Measurements from ENCODE around the gene RNF207. TPM values are rescaled to one million over a fixed set of nuclear protein-coding genes. Genes with fewer than 3 reads are reported as not detected.

The RNF207 gene
- total RNA-seq, result 4.5 TPM

DNA sequence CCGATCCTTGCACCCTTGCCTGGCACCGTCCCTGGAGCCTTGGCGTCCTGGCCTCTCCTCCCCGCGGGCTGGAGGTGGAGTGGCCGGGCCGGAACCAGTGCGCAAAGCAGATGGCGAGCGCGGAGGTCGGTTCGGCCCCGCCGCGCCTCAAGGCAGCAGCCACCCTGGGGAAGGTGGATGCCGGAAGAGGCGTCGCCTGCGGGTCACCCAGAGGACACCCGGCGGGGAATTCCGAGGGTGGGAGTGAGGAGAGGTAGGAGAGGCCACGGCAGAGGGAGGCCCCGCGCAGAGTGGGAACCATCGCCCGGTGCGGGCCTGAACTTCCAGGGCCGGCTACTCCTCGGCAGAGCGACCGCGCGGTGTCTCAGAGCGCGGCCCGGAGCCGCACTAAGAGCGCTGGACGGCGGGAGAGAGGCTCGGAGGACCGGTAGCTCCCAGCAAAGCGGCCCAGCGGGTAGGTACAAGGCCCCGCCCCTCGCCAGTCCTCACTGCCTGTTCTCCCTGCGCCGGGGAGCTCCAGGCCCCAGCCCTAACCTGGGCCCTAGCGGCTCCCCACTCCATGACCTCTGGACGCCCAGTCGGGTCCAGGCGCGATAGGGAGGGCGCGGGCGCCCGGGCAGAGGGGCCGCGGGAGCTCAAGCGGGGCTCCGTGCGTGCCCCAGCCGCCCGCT lies at the start of gene RNF207:
Gene RNF207 (plus strand): TSS at position 271 of the 671 bp plus-strand sequence. CDS start 417 bp downstream, outside the sequence.
- FAIRE-seq (no peak), DNase-seq (ENCODE audit: low spot score in 2 of 2) (no peak)

DNA sequence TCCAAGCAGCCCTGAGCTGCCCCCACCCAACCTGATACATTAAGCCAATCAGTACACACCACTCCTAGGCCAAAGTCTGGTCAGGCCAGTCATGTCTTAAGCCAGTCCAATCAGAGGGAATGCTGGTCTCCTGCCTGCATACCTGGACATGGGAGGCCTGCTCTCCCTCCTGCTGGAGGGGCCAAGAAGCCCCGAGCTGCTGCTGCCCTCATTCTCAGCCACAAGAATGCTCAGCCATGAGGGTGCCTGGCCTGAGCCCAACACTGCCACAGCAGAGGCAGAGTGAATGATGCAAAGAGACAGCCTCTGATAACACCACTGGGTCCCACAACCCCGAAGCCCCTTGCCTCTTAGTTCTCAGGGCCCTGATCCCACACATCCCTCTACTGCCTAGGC lies 48.8 kb upstream of the RNF207 start:
- DNase-seq (ENCODE audit: low spot score in 2 of 2), result no peak
- FAIRE-seq, result no peak

DNA sequence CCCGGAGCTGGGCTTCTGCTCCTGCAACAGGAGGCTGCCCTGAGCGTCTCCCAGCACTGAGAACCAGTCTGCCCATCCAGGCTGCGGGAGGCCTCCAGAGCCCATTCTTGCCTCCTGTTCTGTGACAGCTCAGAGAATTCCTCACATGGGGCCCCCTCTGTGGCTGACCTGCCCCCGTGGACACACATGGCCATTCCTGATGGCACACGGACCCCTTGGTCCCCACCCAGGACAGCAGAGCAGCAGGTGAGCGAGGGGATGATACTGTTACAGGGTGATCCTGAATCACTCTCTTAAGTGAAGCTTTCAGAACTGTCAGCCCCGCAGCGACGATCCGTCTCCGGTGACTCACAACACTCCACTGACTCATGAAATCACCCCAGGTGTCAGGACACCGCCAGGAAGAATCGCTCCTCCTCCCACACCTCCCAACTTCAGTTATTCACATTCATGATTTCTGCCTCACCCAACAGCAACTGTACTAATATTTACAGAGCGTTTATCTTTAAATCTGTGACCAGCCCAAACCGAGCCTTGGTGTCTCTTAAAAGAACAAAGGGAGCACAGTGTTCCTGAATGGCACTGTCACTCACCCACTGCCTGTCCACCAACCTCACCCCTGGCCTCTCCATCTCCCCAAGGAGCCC lies 48.3 kb upstream of the RNF207 start:
- FAIRE-seq, result no peak
- DNase-seq (ENCODE audit: low spot score in 2 of 2), result peak in 1 of 2 donors; percentile 67

DNA sequence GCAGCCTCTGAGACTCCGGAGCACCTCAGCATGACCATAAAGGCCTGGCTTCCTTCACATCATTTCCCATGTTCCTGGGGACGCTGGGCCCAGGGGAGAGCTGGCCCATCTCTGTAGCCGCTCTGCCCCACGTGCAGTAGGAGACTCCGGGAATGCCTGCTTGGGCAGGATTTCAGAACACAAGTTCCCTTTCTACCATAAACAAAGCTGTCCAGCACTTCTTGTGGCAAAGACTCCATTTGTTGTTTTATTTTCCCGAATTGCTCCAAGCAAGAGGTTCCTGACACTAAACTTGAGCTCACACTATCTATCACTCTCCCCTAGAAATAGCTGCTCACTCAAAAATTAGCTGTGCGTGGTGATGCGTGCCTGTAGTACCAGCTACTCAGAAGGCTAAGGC lies 47.7 kb upstream of the RNF207 start:
- no peak for FAIRE-seq
- DNase-seq (ENCODE audit: low spot score in 2 of 2), result no peak

DNA sequence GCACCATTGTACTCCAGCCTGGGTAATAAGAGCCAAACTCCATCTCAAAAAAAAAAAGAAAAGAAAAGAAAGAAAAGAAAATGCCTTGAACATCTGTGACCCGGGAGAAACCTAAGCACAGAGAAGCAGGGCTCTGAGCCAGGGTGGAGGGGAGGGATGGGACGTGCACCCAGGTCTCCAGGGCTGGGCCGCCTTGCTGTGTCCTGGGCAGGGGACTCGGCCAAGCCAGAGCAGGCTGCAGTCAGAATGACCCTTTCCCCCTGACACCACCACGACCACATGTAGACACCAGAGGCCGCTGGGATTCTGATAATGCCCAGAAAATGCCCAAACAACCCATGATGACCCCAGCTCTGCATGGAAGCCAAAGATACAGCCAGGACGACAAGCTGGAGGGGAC lies 43.6 kb upstream of the RNF207 start:
- no peak for FAIRE-seq

GRCh38 chr1:6162773-6163172 lies 43.1 kb upstream of the RNF207 start:
- FAIRE-seq (no peak), DNase-seq (ENCODE audit: low spot score in 2 of 2) (no peak)

More for the DNA sequence above, 43.6 kb upstream of the RNF207 start:
- no peak for DNase-seq (ENCODE audit: low spot score in 2 of 2)

DNA sequence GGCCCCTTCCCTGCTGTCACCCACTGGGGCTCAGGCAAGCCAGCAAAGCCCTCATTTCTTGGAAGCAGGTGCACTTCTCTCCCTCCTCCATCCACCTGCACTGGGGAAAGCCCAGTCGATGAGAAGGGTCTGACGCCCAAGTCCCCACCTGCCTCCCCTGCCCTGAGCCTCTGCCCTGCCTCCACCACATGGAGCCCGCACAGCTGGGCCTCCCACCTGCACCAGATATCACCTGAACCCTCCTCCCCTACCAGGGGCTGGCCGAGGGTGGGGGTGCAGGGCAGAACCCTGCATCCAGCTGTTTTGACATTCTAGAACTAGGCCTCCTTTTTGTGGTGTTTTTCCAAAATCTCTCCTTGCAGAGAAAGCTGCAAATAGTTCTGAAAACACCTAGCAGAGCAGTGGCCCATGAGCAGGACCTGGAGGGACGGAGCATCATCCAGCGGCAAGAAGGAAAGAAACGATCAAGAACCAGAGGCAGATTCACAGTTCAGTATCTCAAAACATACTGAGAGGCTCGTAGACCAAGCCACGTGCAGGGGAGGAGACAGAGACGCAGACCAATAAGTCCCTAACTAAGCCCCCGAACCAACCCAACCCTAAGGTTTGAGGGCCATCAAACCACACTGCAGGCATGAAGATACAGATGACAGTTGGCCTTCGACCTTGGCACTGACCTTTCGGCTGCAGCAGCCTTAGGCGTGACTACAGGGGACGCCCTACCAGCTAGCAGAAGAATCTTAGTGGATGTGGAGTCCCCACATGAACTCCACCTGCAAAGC lies 42.5 kb upstream of the RNF207 start:
- no peak for FAIRE-seq
- no peak for DNase-seq (ENCODE audit: low spot score in 2 of 2)

GRCh38 chr1:6163973-6164617 lies 41.8 kb upstream of the RNF207 start:
- FAIRE-seq (no peak), DNase-seq (ENCODE audit: low spot score in 2 of 2) (no peak)

GRCh38 chr1:6165027-6165426 lies 40.9 kb upstream of the RNF207 start:
- DNase-seq (ENCODE audit: low spot score in 2 of 2), result no peak
- FAIRE-seq, result no peak

- no peak for DNase-seq (ENCODE audit: low spot score in 2 of 2)
- no peak for FAIRE-seq
Measured at GRCh38 chr1:6165441-6165985, 40.4 kb upstream of the RNF207 start.

DNA sequence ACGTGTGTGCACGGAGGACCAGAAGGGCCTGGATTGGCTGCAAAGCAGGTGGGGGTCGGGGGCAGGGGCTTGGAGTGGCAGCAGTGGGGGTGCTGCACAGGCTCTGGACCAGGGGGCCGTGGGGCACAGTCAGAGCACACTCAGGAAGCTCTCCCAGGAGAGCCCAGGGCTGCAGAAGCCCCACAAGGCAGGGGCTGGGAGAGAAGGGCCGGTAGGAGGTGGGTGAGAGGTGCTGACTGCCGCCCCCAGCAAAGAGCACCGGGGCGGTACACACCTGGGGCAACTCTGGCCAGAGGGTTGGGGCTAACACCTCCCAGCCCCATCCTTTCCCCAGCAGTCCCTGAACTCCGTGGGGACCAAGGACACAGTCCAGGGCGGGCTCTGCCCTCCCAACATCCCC lies 39.7 kb upstream of the RNF207 start:
- no peak for FAIRE-seq

DNA sequence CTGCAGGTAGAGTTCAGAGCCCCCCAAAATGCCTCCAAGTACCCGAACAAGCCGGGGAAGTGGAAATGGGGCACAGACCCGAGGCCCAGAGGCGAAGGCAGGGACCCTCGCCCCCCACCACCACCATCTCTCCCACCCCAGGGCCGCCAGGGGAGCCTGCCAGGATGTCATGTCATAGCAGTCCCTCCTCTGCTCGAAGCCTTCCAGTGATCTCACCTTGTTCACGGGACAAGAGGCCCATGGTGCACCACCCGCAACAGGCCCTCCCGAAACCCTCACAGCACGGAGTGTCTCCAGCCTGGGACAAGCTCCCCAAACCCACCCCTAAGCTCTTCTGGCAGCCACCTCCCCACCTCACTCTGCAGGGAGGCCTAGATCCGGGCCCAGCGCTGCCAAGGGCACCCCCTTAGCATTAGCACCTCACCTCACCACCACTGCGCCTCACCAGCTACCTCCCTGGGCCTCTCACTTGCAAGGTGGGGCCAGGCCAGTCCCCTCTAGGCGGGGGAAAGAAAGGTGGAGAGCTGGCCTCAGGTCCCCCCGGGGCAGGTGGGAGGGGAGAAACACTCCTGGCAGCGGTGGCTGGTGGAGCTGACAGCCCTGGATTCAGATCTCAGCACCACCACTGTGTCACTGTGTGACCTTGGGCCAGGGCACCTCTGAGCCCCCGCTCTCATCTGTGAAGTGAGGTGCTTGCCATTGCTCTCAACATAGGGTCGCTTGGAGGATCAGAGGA lies 39.1 kb upstream of the RNF207 start:
- DNase-seq (ENCODE audit: low spot score in 2 of 2) (no peak), FAIRE-seq (no peak)

More for the DNA sequence above, 39.7 kb upstream of the RNF207 start:
- DNase-seq (ENCODE audit: low spot score in 2 of 2), result no peak

- FAIRE-seq, result no peak
- no peak for DNase-seq (ENCODE audit: low spot score in 2 of 2)
Measured at GRCh38 chr1:6167391-6168303, 38.3 kb upstream of the RNF207 start.

- no peak for DNase-seq (ENCODE audit: low spot score in 2 of 2)
- no peak for FAIRE-seq
Measured at GRCh38 chr1:6168947-6169586, 36.9 kb upstream of the RNF207 start.

- FAIRE-seq (no peak), DNase-seq (ENCODE audit: low spot score in 2 of 2) (no peak)
Measured at GRCh38 chr1:6170116-6170741, 35.7 kb upstream of the RNF207 start.

DNA sequence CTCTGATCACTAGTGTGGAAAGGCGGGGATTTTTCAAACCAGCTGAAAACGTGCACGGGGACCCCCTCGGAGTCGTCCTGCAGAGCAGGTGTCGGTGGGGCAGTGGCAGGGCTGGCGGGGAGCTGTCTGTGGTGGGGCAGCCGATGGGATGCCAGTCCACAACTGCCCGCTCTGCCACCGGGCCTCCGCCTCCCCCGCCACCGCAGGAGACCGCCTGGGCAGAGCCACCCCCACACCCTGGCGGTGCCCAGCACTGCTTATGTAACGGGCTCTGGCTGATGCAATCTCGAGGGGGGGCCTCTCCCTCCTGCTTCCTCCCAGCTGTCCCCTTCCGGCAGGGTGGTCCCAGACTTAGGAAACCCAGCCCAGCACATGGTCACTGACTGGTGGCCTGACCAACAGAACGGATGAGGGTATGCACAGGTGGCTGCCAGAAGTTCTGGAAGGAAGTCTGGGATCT lies 35.1 kb upstream of the RNF207 start:
- FAIRE-seq (no peak), DNase-seq (ENCODE audit: low spot score in 2 of 2) (peak in 1 of 2 donors; percentile 68)

DNA sequence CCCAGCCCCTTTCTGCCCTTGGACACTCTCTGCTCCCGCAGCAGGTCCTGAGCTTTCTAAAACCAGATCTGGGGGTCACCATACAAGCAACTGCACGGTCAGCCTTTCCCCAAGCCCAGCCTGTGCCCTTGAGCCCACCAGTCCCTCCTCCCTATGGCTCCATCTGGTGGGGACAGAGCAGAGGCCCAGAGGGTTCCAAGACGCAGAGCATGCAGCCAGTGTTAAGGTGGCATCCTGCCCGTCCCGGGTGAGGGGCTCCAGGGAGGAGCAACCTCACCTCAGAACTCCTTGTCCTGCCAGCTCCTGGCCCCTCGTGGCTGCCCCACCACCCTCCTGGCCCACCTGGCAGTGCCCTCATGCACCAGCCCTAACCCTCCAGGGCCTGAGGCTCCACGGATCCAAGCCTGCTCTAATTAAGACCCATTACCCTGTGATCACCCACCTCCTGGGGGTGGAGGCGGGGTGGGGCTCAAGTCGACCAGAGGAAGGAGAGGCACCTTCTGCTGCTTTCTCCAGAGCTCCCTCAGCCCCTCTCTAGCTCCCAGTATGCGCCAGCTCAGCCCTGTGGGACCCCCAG lies 34.3 kb upstream of the RNF207 start:
- FAIRE-seq (no peak), DNase-seq (ENCODE audit: low spot score in 2 of 2) (no peak)

DNA sequence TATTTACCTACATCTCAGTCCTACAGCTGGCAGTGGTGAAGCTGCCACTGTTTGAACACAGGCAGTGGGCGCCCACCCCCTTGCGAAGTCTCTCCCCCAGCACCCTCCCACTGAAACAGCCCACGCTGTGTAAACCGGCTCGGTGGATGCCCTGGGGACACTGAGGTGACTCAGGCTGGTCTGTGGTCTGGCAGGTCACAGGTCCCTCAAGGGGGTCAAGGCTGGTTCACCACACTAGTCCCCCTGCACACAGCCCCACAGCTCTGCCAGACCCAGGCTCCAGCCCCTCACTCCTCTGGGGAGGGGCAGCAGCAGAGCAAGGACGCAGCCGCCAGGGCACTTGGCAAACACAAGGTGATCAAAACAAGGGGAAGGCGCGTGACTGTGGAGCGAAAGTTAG lies 33.4 kb upstream of the RNF207 start:
- FAIRE-seq (no peak), DNase-seq (ENCODE audit: low spot score in 2 of 2) (no peak)
